Uterus (tissue), 2 donors: Measurements from ENCODE around the gene CAND2.

Experiments
- POLR2A ChIP-seq, 2 donors: fragments of 450-650 bp; IDR thresholded peaks; one replicate each; pipeline ENCODE4 v1.6.1; 2016; ENCODE audit warnings: antibody characterized with exemption in 2 of 2, mild to moderate bottlenecking in 1 of 2, moderate library complexity in 1 of 2
- TF ChIP-seq, protein P1 (sequence below), 4 experiments: fragments of 200-600 bp in 2 of 4; fragments of 450-650 bp in 2 of 4; sonication (generic) in 2 of 4; IDR thresholded peaks; one replicate each; pipeline ENCODE4 v1.5.1; 2016 to 2019; ENCODE audit warnings: antibody characterized with exemption in 4 of 4, mild to moderate bottlenecking in 2 of 4, moderate library complexity in 1 of 4

DNA sequence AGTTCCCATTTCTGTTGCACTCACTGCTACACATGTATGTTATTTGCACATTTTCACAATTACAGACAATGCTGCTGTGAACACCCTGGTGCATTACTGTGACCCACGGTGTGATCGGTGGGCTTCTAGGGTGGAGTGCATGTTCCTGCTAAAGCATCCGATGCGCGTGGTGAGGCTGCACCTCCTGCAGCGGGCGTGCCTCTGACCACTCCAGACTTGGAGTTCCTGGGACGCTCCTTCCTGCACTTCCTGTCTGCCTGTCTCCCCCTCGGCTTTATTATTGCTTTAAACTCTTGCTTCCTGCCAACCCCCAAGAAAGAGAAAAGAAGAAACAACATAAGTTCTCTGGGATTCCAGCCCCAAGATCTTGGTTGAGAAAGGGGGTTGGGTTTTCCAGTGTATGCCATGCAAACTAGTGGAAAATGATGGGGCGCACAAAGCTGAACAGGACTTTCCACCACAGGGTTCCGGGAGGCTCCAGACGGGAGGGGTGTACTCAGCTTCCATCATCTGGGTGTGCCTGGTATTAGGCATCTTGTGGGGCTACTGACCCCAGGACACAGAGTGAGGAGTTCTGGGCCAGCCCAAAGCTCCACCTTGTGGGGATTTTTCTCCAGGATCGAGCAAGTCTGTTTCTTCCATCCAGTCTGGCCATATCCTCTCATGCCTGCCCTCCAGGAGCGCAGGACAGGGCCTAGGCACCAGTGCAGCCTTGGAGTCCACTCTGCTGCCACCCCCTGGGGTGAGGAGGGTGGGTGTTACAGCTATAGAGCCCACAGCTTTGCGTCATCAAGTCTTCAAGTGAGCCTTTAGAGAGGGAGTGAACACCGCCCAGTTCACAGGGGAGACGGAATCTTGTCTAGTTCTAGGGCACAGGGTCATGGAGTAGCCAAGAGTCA, 33.7 kb downstream of the CAND2 start:
- no peak for TF ChIP-seq POLR2A (IDR thresholded peaks at IDR 0.05)
- TF ChIP-seq, protein P1, sequence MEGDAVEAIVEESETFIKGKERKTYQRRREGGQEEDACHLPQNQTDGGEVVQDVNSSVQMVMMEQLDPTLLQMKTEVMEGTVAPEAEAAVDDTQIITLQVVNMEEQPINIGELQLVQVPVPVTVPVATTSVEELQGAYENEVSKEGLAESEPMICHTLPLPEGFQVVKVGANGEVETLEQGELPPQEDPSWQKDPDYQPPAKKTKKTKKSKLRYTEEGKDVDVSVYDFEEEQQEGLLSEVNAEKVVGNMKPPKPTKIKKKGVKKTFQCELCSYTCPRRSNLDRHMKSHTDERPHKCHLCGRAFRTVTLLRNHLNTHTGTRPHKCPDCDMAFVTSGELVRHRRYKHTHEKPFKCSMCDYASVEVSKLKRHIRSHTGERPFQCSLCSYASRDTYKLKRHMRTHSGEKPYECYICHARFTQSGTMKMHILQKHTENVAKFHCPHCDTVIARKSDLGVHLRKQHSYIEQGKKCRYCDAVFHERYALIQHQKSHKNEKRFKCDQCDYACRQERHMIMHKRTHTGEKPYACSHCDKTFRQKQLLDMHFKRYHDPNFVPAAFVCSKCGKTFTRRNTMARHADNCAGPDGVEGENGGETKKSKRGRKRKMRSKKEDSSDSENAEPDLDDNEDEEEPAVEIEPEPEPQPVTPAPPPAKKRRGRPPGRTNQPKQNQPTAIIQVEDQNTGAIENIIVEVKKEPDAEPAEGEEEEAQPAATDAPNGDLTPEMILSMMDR (IDR thresholded peaks at IDR 0.05) = no peak
